ENCODE data around the gene TPPP2. TPM values are rescaled to one million over a fixed set of nuclear protein-coding genes. Genes with fewer than 3 reads are reported as not detected.

TPPP2 gene
- total and polyA plus RNA-seq, 10 donors, result 0.09 to 0.91 (median 0.57) TPM; not detected in 5

- H3K9me3 ChIP-seq, result no peaks in the 10 kb centered on the region
- H3K36me3 ChIP-seq, result no peaks in the 10 kb centered on the region
- H3K4me3 ChIP-seq, result no peak overlapping the region
- peak overlapping the region in 5 of 8 donors; percentile 52 to 72 (median 59) for H3K27ac ChIP-seq
- TF ChIP-seq POLR2AphosphoS5 (IDR thresholded peaks at IDR 0.05) (no peak), CTCF (IDR thresholded peaks at IDR 0.05 in 8 of 11, conservative IDR thresholded peaks at IDR 0.05 in 3 of 11) (no peak), POLR2A (IDR thresholded peaks at IDR 0.05) (no peak)
- H3K4me1 ChIP-seq, result peaks cover 14 to 61% (median 37%) of the 10 kb centered on the region in 6 donors
- intact Hi-C loops (cut with DNase I; ENCODE audit: low total_unique reads), result no loop called here
- no peak for DNase-seq
- no peaks in the 10 kb centered on the region for H3K27me3 ChIP-seq (replicated peaks in 1 of 7)
- WGBS, 5 donors, result 40 to 52% (median 47%) methylated on average over 8 of the region's 8 CpGs
Observed at GRCh38 chr14:21042918-21043317, 12.9 kb downstream of the TPPP2 start.

GRCh38 chr14:21043387-21043973, 13.5 kb downstream of the TPPP2 start:
- Histone ChIP-seq H3K27ac (peak overlapping the region in 7 of 8 donors; percentile 4 to 72 (median 58)), H3K4me3 (no peak overlapping the region), H3K9me3 (no peaks in the 10 kb centered on the region), H3K36me3 (no peaks in the 10 kb centered on the region), H3K4me1 (peaks cover 11 to 61% (median 38%) of the 10 kb centered on the region in 6 donors), H3K27me3 (replicated peaks in 1 of 7) (no peaks in the 10 kb centered on the region)
- TF ChIP-seq CTCF (IDR thresholded peaks at IDR 0.05 in 8 of 11, conservative IDR thresholded peaks at IDR 0.05 in 3 of 11) (no peak), POLR2AphosphoS5 (IDR thresholded peaks at IDR 0.05) (no peak), POLR2A (IDR thresholded peaks at IDR 0.05) (no peak)
- WGBS, 5 donors, result 49 to 64% (median 50%) methylated on average over 2 of the region's 2 CpGs
- intact Hi-C loops (cut with DNase I; ENCODE audit: low total_unique reads), result no loop called here
- DNase-seq, result no peak

- H3K27ac ChIP-seq, result peak overlapping the region in 6 of 8 donors; percentile 4 to 72 (median 58)
Observed at GRCh38 chr14:21043974-21044618, 14.1 kb downstream of the TPPP2 start.

More at GRCh38 chr14:21043974-21044618, 14.1 kb downstream of the TPPP2 start:
- H3K4me3 ChIP-seq, result no peak overlapping the region
- 19 to 31% (median 24%) methylated on average over 6 of the region's 6 CpGs for WGBS, 5 donors
- H3K9me3 ChIP-seq, result no peaks in the 10 kb centered on the region
- H3K27me3 ChIP-seq (replicated peaks in 1 of 7), result no peaks in the 10 kb centered on the region
- intact Hi-C loops (cut with DNase I; ENCODE audit: low total_unique reads), result no loop called here
- no peak for TF ChIP-seq POLR2A (IDR thresholded peaks at IDR 0.05)
- TF ChIP-seq POLR2AphosphoS5 (IDR thresholded peaks at IDR 0.05), result peak in 2 of 3 donors; percentile 80 to 84
- no peak for TF ChIP-seq CTCF (IDR thresholded peaks at IDR 0.05 in 8 of 11, conservative IDR thresholded peaks at IDR 0.05 in 3 of 11)
- no peaks in the 10 kb centered on the region for H3K36me3 ChIP-seq
- no peak for DNase-seq
- H3K4me1 ChIP-seq, result peaks cover 8 to 61% (median 36%) of the 10 kb centered on the region in 6 donors

All from spleen (tissue), 11 donors.